ENCODE measurements around the gene OVOL1.

The OVOL1 gene

DNA sequence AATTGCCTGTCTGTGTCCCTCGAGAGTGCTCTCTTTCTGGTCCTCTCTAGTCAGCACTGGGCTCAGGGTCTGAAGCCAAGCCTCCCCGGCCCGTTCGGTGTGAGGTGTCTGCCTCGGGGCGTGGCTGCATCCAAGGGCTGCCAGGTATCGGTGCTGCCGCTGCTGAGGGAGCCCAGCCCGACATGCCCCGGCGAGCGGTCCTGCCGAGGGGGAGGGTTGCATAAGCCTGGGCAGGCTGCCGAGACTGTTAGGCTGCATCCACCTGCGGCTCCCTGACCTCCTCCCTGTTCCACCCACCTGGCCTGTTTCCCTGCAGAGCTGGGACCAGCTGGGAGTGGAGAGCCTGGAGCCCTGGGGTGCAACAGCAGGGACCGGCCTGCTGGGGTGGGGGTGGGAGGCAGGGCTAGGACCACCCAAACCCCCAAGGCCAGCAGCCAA, 6.3 kb downstream of the OVOL1 start:
- DNase-seq: no peak

DNA sequence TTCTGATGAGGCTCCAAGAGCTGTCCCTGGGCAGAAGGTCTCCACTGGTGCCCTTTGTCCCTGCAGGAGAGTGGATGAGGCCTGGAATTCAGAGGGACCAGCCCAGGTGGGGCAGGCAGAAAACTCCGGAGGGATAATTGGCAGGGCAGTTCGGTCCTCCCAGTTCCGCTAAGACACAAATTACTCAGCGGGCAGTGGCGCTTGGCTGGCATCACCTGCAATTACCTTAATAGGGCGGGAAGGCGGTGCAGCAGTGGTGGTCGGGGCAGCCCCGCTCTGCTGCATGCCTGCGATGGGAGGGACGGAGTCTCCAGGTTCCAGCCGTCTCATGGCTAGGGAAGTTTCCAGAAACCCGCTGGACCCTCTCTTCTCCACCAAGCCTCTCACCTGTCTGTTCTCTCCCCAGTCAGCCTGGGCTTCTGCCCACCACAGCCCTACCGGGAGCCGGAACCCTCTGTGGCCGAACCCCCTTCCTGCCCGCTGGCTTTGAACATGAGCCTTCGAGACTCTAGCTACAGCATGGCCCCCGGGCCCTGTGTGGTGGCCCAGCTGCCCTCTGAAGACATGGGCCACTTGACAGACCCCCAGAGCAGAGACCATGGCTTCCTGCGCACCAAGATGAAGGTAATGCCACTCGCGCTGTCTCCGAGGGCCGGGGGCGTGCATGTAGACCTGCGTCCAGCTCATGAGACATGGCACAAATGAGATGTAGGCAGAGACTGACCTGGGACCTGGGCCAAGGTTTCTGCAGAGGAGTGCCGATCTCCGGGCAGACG, 7.0 kb downstream of the OVOL1 start:
- no peak for DNase-seq

DNA sequence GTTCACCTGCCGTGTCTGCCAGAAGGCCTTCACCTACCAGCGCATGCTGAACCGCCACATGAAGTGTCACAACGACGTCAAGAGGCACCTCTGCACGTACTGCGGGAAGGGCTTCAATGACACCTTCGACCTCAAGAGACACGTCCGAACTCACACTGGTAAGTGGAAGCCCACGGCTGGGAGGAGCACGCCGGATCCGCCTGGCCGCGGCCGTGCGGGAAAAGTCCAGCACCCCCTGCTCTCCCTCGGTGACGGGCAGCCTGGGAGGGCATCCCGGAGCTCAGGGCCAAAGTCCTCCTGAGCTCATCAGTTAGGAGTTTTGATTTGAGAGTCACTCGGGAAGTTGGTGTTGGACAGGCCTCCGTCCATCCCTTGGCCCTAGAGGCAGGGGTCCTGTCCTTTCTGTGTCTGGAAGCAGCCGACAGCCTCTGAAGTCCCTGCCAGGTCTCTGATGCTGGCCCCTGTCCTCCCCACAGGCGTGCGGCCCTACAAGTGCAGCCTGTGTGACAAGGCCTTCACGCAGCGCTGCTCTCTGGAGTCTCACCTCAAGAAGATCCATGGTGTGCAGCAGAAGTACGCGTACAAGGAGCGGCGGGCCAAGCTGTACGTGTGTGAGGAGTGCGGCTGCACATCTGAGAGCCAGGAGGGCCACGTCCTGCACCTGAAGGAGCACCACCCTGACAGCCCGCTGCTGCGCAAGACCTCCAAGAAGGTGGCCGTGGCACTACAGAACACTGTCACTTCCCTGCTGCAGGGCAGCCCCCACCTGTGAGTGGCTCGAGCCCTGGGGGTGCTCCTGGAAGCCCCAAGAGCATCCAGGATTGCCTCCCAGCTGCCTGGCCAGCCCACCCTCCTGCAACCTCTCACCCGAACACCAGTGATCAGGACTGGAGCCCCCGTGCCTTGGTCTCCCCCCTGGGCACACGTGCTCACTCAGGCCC, 8.0 kb downstream of the OVOL1 start:
- no peak for DNase-seq

DNA sequence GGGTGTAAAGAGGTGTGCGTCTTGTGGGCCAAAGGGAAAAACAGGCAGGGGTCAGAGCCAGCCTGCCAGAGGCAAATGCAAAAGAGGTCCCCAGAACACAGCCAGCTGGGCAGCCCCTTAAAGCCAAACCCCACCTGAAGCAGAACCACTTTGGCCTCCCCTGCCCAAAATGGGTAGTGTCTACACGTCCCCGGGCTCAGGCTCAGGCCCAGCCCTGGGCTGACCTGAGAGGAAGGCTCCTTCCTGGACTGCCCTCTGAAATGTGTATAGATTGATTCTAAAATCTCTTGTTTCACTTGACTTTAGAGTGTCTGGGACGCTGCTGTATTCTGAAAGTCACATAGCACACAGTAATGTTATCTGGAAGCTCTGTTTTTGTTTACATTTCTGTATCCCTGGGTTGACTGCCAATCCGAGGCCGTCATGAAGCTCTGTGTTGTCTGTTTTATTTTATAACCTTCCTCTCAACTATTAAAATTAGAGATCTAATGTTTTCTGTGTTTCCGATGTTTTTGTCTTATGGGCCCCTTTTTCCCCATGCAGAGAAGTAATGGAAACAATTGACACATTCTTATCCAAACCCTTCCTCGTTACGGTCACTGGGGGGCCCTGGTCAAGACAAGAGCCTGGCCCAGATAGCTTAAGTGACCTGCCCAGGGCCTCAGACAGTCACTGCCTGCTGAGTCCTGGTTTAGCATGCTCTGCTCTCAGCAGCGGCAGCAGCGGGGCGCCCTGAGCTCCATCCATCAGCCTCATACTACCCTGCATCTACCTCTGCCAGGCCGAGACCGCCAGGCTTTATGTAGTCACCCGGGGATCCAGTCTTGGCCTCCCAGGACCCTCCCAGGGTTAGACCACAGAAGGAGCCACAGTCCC, 10.1 kb downstream of the OVOL1 start:
- no peak for DNase-seq

DNA sequence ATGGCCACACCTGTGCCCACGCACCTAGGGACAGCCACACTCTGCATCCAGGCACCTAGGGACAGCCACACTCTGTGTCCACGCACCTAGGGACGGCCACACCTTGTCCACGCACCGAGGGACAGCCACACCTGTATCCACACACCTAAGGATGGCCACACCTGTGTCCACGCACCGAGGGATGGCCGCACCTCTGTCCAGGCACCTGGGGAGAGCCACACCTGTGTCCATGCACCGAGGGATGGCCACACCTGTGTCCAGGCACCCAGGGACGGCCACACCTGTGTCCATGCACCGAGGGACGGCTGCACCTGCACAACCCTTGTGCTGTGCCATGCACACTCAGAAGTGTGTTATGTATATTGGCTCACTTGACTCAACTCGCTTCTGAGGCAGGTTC, 10.8 kb downstream of the OVOL1 start:
- no peak for DNase-seq

DNA sequence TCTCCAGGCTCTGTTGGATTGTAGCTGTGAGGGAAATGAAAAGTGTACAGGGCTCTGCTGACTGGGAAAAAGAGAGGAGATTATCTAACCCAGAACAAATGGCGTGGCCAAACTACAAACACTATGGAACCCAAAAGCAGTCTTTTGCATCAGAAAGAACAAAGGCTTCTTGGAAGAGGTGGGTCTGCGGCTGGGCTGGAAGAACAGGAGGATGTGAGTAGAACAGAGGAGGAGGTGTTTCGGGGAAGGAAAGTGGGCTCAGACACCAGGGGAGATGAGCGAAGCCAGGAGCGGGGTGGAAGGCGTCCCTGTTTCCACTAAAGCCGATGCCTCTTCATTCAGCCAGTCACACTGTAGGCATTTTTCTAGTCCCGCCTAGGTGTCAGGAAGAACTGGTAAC, 12.0 kb downstream of the OVOL1 start:
- no peak for DNase-seq

DNA sequence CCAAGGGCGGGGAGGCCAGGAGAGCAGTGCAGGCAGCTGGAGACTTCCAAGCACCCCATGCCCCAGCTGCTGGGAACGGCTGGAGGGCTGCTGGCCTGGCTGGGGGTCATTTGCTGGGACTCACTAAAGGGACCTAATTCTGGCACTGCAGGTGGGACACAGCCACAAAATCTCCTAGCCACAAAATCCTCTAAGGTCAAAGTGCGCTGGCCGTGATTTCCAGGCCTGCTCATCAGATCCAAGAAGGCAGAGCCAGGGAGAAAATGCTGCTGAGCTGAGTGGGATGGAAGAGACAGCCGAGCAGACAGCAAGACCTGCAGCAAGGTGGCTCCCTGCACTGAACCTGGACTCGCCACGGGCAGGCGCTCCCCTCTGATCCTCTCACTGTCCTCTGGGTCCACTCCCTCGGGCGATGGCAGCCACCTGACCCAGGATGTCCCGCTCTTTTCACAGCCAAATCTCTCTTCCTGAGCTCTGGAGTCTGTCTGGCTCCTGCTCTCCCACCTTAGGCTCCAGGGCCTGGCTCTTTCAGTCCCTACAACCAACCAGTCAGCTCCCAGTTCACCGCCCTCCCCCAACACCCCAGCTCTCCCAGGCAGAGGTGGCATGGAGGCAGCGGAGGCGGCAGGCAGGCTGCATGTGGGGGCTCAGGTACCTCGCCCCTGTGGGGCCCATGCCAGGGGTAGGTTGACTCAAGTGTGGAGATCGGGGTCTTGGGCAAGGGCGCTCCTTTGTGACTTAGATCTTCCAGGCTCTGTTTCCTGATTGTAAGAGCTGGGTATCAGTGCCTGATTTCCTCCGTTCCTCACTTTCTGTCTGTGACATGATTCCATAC, 14.5 kb downstream of the OVOL1 start:
- DNase-seq: no peak

DNA sequence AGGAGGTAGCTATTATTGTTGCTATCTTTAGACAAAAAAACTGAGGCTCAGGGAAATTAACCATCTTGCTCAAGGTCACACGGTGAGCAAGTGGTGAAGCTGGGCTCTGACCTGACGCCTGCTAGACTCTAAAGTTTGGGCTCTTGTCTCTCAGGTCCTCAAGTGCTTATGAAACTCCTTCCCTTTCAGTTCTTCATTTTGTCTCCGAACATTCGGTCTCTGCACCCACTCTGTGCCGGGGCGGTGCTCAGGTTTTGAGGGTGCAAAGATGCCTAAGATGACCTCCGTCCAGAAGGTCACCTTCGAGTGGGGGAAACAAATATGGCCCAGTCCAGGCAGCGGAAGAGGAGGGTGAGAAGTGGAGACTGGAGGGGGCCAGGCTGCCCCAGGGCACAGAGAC, 16.0 kb downstream of the OVOL1 start:
- no peak for DNase-seq

DNA sequence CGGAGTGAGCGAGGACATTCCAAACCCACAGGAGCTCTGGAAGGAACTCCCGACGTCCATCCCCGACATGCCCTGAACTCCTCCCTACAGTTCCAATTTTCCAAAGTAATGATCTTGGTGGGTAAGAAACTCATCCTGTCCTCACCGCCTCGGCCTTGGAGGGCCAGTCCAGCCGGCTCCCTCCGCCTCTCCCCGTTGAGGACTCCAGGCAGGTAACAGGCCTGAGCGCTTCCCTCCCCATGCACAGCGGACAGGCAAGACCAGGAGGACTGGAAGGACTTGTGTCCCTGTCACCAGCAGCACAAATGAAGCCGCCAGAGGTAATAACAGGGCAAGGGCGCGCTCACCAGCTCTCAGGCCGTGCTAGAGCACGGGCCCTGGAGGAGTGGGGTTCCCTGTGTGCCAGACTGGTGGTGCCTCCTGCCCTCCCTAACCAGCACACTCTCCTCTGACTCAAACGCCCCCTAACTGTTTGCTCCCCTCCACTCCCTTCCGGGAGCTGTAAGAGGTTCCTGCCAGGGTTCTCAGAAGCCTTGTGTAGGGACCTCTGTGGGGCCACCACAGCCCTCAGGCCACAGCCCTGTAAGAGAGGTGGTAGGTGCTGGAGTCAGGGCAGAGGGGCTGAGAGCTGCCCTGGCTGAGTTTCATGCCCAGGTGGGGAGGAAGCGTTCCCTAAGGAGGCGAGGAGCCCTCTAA, 17.1 kb downstream of the OVOL1 start:
- no peak for DNase-seq

DNA sequence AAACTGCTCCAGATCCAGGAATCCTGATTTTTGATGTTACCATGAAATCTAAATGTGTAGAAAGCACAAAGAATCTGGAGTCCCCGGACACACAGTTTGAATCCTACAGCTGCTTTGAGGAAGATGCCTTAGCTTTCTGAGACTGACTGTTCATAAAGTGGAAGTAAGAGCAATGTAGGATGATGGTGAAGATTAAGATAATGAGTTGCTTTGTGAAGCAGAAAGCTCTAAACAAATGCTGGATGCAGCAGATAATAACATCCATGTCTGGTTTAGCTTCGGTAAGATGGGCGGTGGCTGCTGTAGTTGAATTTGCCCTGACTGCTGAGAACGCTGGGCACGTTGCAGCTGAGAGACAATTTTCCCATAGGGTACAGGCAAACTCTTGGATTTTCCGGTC, 20.1 kb downstream of the OVOL1 start:
- DNase-seq: peak; percentile 61

DNA sequence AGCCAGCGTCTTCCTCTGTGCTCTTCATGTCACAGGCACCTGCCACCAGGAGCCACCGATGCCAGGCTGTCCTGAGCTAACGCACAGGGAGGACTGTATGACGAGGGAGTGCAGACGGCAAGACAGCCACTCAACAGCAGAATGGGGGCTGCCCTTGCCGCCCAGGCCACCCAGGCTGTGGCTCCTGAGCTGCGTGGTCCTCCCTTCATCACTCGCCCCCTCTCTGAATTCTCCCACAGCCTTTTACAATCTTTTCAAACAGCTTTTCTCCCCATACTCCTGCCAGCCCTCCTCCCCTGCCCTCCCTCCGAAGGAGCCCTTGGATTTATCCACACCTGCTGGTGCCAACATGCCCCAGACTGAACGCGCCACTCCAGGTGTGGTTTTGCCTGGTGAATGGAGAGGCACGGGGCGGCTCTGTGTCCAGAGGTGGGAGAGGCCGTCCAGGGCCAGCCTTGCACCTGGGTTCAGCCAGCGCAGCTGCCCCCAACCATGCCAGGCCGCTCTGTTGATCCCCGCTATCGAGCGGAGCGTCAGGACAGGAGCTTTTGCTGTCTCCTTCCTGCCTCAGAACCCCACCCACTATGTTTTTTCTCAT, 22.0 kb downstream of the OVOL1 start:
- DNase-seq: no peak

DNA sequence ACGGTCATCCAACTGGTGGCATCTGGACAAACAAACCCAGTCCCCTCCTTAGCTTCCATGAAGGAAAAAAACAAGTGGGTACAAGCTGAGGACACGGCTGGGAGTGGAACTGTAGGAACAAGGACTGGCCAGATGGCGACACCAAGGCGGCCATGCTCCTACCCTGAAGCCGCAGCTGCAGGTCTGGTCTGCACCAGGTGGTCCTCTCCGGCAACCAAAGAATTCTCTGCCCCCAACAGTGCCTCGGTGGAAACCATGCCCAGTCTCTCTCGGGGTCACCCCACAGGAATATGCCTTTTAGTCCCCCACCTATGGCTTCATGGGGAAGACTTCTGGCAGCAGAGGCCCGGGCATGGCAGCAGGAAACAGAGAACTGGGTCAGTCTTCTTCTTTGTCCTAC, 22.6 kb downstream of the OVOL1 start:
- DNase-seq: no peak

DNA sequence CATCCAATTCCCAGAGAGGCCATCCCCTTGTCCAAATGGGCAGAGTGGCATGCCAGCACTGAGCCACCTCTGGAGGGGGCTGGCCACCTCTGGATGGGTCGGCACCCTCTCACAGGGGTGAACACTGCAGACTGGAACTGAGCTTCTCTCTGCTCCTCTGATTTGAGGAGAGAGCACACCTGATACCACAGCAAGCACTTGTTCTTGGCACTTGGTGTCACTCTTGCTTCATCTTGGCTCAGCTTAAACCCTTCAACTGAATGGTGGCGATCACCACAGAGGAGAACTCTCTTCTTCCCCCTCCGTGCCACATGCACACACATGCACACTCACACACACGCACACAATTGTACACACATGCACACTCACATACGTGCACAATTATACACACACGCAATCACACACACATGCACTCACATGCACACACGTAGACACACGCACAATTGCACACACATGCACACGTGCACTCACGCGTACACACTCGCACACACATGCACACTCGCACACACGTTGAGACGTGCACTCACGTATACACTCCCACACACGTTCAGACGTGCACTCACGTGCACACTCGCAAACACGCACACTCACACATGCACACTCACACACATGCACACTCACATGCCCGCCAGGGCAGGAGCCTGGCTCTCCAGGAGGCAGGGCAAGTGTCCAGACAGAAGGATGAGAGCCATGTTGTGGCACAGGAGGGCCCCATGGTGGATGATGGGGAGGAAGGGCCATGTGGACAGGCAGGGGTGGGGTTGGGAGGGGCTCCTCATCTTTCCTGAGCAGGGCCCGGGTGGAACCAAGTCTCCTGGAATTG, 23.4 kb downstream of the OVOL1 start:
- peak; percentile 45 for DNase-seq

DNA sequence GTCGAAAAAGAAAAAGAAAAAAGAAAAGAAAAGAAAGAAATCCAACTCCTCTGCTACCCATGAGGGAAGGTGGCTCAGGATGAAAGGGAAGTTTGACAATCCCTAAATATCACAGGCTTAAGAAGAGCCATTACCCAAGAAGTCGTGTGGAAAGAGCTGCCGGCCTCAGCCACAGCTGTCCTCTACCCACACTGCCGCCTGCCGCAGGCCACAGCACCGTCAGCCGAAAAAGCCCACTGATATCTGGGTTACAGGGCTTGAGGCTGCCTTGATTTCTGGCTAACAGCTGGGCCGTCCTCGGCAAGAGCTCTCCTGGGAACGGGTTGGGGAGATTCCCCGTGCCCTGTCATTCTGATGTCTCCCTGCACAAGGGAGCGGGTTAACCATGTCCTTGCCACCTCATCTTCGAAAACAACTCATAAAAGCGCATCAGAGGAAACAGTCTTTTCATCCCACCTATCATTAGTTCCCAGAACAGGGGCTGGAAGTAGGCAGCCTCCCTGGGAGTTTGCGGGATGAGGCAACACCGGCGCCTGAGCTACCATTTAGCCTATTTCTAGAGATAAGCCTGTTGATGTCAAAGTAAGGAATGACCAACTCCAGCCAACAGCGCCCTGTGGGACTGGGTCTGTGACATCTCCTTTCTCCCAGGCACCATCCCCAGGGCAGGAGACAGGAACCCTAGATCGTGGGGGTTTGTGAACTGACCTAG, 25.1 kb downstream of the OVOL1 start:
- DNase-seq: no peak

DNA sequence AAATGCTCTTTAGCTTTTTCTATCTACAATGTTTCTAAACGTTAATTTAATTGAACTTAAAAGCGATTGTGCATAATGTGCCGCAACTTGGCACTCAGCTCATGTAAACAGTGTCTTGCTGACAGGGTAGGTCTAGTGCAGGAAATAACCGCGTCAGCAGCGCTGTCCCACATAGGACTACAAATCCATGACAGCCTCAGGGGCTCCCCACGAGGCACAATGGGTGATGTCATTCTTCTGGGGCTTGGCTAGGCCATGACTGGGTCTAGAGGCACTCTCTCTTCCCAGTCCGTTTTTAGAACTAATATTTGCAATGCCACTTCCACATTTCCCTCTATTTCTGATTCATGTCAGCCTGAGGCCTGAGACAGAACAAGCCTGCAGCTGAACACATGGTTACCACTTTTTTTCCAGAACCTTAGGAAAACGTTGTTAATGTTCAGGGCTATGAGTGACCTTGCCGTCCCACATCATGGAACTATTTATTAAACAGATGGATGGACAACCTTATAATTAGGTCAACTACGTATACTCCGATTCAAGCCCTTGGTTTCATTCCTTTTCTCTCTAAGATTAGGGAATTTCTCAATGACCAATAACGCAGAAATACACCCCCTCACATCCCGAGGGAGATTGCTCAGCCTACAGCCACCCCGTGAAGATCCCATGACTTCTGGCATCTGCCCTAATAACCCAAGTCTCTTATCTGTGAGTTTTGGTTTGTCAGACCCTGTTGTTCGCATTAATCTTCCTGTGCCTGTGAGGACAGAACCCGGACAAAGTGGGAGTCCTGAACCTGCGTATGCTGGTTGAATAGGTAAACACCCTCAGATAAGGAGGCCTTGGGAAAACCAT, 27.5 kb downstream of the OVOL1 start:
- no peak for DNase-seq

DNA sequence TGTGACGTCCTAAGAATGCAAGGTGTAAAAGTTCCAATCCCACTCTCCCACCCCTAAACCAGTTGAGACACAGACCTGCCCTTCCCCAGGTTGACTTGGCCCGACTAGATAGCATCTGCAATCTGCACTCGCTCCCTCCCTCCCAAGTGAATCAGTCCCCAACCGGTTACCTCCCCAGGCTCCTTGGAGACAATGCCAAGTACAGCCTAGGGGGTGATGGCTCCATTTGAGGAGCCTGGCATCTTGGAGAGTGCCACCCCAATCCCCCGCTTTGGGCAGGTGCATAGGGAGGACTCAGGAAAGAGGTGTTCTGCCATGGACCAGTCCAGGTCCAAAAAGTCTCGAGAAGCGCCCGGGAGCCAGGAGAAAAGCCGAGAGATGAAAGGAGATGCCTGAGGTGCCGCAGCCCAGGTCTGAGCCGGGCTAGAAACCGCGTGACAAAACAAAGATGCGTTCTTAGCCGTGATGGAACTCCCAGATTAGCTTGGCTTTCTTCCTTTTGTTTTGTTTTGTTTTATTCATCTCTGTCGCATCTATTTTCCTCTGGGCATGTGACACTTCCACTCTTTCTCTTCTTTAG, 28.2 kb downstream of the OVOL1 start:
- no peak for DNase-seq

DNA sequence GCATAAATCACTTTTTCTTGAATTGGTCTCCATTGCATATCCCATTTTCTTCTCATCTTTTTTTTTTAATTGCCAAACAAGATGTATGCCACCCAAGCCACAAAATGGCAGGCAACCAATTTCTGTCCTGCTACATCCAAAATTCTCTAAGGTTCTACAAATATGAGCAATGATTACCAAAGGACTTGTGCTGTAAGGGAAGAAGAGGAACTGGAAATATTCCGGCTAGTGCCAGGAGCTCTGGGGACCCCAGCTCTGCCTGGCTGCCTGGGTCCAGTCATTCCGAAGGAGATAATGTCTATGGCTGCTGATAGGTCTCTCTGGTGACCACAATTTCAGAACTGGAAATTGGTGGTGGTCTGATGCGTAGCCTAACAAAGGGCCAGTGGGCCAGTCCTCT, 29.8 kb downstream of the OVOL1 start:
- DNase-seq: no peak

DNA sequence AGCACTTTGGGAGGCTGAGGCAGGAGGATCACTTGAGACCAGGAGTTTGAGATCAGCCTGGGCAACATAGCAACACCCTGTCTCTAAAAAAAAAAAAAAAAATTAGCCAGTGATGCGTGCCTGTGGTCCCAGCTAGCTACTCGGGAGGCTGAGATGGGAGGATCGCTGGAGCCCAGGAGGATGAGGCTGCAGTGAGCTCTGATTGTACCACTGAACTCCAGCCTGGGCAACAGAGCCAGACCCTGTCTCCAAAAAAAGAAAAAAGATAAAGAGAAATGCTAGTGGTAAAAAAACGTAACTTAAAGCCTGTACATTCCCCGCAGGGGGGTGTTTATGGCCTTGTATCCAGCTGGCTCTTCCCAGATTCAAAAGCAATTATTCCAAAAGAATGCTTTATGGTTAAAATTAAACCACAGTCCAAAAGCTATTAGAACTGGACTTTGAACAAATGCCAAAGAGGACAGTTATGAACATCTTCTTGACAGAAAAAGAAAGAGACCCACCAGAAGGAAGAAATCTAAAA, 30.5 kb downstream of the OVOL1 start:
- no peak for DNase-seq
